PC-3 (cell line): ENCODE data around the gene KISS1. TPM values are rescaled to one million over a fixed set of nuclear protein-coding genes. Genes with fewer than 3 reads are reported as not detected.
A peak's percentile ranks its signal among the peaks of the same experiment; 100 is the strongest.

ENCODE experiments used
- ATAC-seq: fragments of 200-7000 bp; cut with Tn5 transposase; 2 replicates; pipeline ENCODE4 v1.9.1; 2020; ENCODE audit warnings: mild to moderate bottlenecking, moderate library complexity
- BruUV-seq: library from RNA; stranded (reverse); fragments of 400-500 nt; replicated peaks from 2 replicates; lab custom pipeline; 2021; lab: Mats Ljungman, UMichigan
- CTCF ChIA-PET: fragments of 300-600 bp; sonication (Branson Sonifier 250); formaldehyde crosslinking; loops from one replicate; lab custom pipeline; 2022; ENCODE audit warnings: antibody characterized with exemption; lab: Charles Lee
- POLR2A ChIA-PET: fragments of 300-600 bp; sonication (Branson Sonifier 250); formaldehyde crosslinking; loops from one replicate; lab custom pipeline; 2022; ENCODE audit warnings: antibody characterized with exemption; ENCODE audit not compliant: unreplicated experiment; lab: Charles Lee
- DNase-seq: peaks from one replicate; pipeline ENCODE4 v3.0.0-alpha.2; 2015
- H2AFZ ChIP-seq: fragments of 300-600 bp; sonication (generic); 2 replicates; pipeline ENCODE4 v1.6.0; 2016; ENCODE audit warnings: antibody characterized with exemption, low read length
- H3F3A ChIP-seq: fragments of 300-600 bp; sonication (generic); one replicate; pipeline ENCODE4 v1.6.0; 2017; ENCODE audit warnings: antibody characterized with exemption, low read length, control low read depth, mild to moderate bottlenecking; ENCODE audit not compliant: unreplicated experiment
- H3K27ac ChIP-seq: fragments of 300-600 bp; sonication (generic); 2 replicates; pipeline ENCODE4 v1.5.1; 2016; ENCODE audit warnings: mild to moderate bottlenecking, low read length
- H3K27me3 ChIP-seq: fragments of 300-600 bp; sonication (generic); 2 replicates; pipeline ENCODE4 v1.6.1; 2016; ENCODE audit warnings: low read length, mixed read lengths
- H3K36me3 ChIP-seq: fragments of 300-600 bp; sonication (generic); 2 replicates; pipeline ENCODE4 v1.6.1; 2016; ENCODE audit warnings: low read depth, mixed run types, low read length, mixed read lengths
- H3K4me1 ChIP-seq: fragments of 300-600 bp; sonication (generic); 2 replicates; pipeline ENCODE4 v1.5.1; 2016; ENCODE audit warnings: low read length; ENCODE audit not compliant: insufficient read depth
- H3K4me2 ChIP-seq: fragments of 300-600 bp; sonication (generic); 2 replicates; pipeline ENCODE4 v1.6.0; 2016; ENCODE audit warnings: low read length
- H3K4me3 ChIP-seq: fragments of 300-600 bp; sonication (generic); 2 replicates; pipeline ENCODE4 v1.5.1; 2016; ENCODE audit warnings: mild to moderate bottlenecking, low read length, mixed read lengths
- H3K79me2 ChIP-seq: fragments of 300-600 bp; sonication (generic); 2 replicates; pipeline ENCODE4 v1.6.1; 2017; ENCODE audit warnings: low read length, mixed read lengths
- H3K9ac ChIP-seq: fragments of 300-600 bp; sonication (generic); 2 replicates; pipeline ENCODE4 v1.6.0; 2016; ENCODE audit warnings: mild to moderate bottlenecking, low read length
- H3K9me2 ChIP-seq: fragments of 300-600 bp; sonication (generic); replicated peaks from 2 replicates; pipeline ENCODE4 v1.6.1; 2016; ENCODE audit warnings: mixed run types, low read length, mixed read lengths
- H3K9me3 ChIP-seq: fragments of 300-600 bp; sonication (generic); 2 replicates; pipeline ENCODE4 v1.6.1; 2016; ENCODE audit warnings: low read length, mixed read lengths
- H4K20me1 ChIP-seq: fragments of 300-600 bp; sonication (generic); 2 replicates; pipeline ENCODE4 v1.6.1; 2016; ENCODE audit warnings: low read length, mixed read lengths
- EZH2 ChIP-seq: fragments of 300-600 bp; sonication (generic); IDR thresholded peaks from one replicate; pipeline ENCODE4 v1.6.1; 2017; ENCODE audit warnings: antibody characterized with exemption, mild to moderate bottlenecking, low read length; ENCODE audit not compliant: unreplicated experiment
- EZH2phosphoT487 ChIP-seq: fragments of 300-600 bp; sonication (generic); IDR thresholded peaks from 2 replicates; pipeline ENCODE4 v1.6.1; 2018; ENCODE audit warnings: mild to moderate bottlenecking, antibody characterized with exemption, low read length, borderline replicate concordance
- intact Hi-C: fragments of 100-400 bp; cut with micrococcal nuclease; formaldehyde crosslinking; loops from 2 replicates; pipeline ENCODE4 v1.9.0; 2023
- total RNA-seq: library from RNA; depleted of rRNA; stranded (reverse); fragments of >200 nt; gene quantifications from 2 replicates; pipeline ENCODE4 v1.2.3, GENCODE V29; 2014
- TF ChIP-seq, protein P1 (sequence below): fragments of 300-600 bp; sonication (generic); conservative IDR thresholded peaks from 2 replicates; pipeline ENCODE4 v1.5.1; 2017; ENCODE audit warnings: antibody characterized with exemption, low read depth, mild to moderate bottlenecking, low read length

Gene KISS1
- total RNA-seq, 1 experiment from 2014 or later, result 12.3 TPM

DNA sequence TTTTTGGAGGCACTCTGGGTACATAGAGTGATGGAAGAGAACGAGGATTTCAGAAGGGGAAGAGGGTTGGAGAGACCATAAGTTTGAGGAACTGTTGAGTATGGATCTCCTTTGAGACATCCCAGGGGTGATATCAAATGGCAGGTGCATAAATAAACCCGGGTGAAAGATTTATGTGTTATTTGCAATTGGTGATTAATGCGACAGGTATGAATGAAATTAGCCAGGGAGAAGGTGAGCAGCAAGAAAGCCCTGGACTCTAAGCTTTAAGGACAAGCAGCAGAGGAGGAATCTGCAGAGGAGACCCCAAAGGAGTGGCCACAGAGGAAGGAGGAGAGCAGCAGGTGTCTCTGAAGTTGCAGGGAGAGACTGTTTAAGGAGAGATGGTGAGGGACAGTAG, 21.3 kb downstream of the KISS1 start:
- peaks cover 10% of the 10 kb centered on the region for H3K9me3 ChIP-seq
- peak; percentile 17 for ATAC-seq
- H3K4me2 ChIP-seq, result peak overlapping the region; percentile 75
- intact Hi-C loops, result loop anchor here (2.0 kb wide), 1 partner anchor 16 kb away; no protein-coding TSS in a partner anchor
- CTCF ChIA-PET, result interaction anchor here (1.0 kb wide), 1 partner anchor 24 kb away, joined by 5 read pairs; no protein-coding TSS in a partner anchor
- H3K79me2 ChIP-seq, result peaks cover 27% of the 10 kb centered on the region
- H3K27ac ChIP-seq, result peak overlapping the region; percentile 30
- H4K20me1 ChIP-seq, result no peaks in the 10 kb centered on the region
- peak; percentile 89 for DNase-seq
- peaks cover 66% of the 10 kb centered on the region for H3K4me1 ChIP-seq
- H3K27me3 ChIP-seq, result no peaks in the 10 kb centered on the region
- H3K9me2 ChIP-seq, result no peaks in the 10 kb centered on the region
- POLR2A ChIA-PET, result no interaction called here
- peak overlapping the region; percentile 32; the same call in 1 of the 2 replicates for H2AFZ ChIP-seq
- no TSS peak for BruUV-seq
- TF ChIP-seq EZH2, result no peak
- TF ChIP-seq, protein P1, sequence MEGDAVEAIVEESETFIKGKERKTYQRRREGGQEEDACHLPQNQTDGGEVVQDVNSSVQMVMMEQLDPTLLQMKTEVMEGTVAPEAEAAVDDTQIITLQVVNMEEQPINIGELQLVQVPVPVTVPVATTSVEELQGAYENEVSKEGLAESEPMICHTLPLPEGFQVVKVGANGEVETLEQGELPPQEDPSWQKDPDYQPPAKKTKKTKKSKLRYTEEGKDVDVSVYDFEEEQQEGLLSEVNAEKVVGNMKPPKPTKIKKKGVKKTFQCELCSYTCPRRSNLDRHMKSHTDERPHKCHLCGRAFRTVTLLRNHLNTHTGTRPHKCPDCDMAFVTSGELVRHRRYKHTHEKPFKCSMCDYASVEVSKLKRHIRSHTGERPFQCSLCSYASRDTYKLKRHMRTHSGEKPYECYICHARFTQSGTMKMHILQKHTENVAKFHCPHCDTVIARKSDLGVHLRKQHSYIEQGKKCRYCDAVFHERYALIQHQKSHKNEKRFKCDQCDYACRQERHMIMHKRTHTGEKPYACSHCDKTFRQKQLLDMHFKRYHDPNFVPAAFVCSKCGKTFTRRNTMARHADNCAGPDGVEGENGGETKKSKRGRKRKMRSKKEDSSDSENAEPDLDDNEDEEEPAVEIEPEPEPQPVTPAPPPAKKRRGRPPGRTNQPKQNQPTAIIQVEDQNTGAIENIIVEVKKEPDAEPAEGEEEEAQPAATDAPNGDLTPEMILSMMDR, result no peak
- no peak for TF ChIP-seq EZH2phosphoT487
- H3K4me3 ChIP-seq, result peak overlapping the region; percentile 51
- peaks cover 10% of the 10 kb centered on the region for H3K36me3 ChIP-seq
- no peaks in the 10 kb centered on the region for H3F3A ChIP-seq
- peak overlapping the region; percentile 7; the same call in 1 of the 2 replicates for H3K9ac ChIP-seq

DNA sequence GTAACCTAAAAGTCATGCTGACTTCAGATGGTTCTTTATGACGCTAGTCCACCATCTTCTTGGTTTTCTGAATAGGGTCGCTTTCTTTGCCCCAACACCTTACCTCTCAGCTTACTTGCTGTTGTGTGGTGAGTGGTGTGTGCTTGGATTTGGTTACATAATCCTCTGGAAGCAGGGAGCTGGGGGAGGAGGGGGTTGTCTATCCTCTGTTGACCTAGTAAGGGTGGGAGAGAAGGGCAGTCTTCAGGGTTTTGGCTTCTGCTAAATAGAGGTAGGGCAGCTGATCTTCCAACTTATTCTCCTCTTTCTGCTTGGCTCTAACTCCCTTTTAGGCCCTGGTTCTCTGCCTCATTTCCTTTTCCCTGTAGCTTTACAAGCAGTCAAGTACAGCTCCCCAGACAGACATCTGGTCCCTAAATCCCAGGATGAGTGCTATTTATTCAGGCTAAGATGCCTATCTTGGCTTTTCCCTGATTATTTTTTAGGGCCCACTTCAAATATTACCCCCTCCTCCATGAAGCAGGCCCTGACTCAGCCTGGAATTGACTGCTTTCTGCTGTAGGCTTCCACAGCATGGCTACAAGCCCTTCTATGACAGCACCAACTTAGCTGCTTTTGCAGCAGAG, 23.8 kb downstream of the KISS1 start:
- DNase-seq, result peak; percentile 44
- peak overlapping the region; percentile 96 for H3K27ac ChIP-seq

More for the DNA sequence above, 23.8 kb downstream of the KISS1 start:
- H3K4me2 ChIP-seq, result peak overlapping the region; percentile 21
- peak overlapping the region; percentile 10 for H2AFZ ChIP-seq
- 0 out of 2 replicates have a peak overlapping the region, but pooled peaks have one; percentile 0 for H3K4me3 ChIP-seq
- H3F3A ChIP-seq, result no peaks in the 10 kb centered on the region
- H3K9me3 ChIP-seq, result peaks cover 23% of the 10 kb centered on the region
- H4K20me1 ChIP-seq, result no peaks in the 10 kb centered on the region
- ATAC-seq, result no peak
- POLR2A ChIA-PET, result interaction anchor here (1.0 kb wide), 1 partner anchor 26 kb away, joined by 5 read pairs; no protein-coding TSS in a partner anchor
- no peaks in the 10 kb centered on the region for H3K27me3 ChIP-seq
- no peak for TF ChIP-seq EZH2
- TF ChIP-seq, protein P1, result no peak
- TF ChIP-seq EZH2phosphoT487, result no peak
- H3K9me2 ChIP-seq, result no peaks in the 10 kb centered on the region
- peaks cover 66% of the 10 kb centered on the region for H3K4me1 ChIP-seq
- peaks cover 27% of the 10 kb centered on the region for H3K79me2 ChIP-seq
- BruUV-seq, result no TSS peak
- peak overlapping the region; percentile 72 for H3K9ac ChIP-seq
- CTCF ChIA-PET, result interaction anchor here (0.6 kb wide), 1 partner anchor 357 kb away, joined by 3 read pairs; no protein-coding TSS in a partner anchor
- intact Hi-C loops, result no loop called here
- peaks cover 24% of the 10 kb centered on the region for H3K36me3 ChIP-seq
